H9 (cell line): Measurements from ENCODE around the gene SMAD3. TPM values are rescaled to one million over a fixed set of nuclear protein-coding genes. Genes with fewer than 3 reads are reported as not detected.
A peak's percentile ranks its signal among the peaks of the same experiment; 100 is the strongest.

Experiments
- DNase-seq: peaks from one replicate; pipeline ENCODE4 v3.0.0-alpha.2; 2017
- H2AFZ ChIP-seq: one replicate; pipeline ENCODE4 v1.6.1; 2013; ENCODE audit warnings: mild to moderate bottlenecking, low read length, control low read depth, moderate library complexity
- H2AK5ac ChIP-seq: 2 replicates; pipeline ENCODE4 v1.6.1; 2013; ENCODE audit warnings: low read length, control low read depth, mixed read lengths; ENCODE audit not compliant: insufficient read length
- H2BK120ac ChIP-seq: one replicate; pipeline ENCODE4 v1.6.1; 2013; ENCODE audit warnings: low read depth, mild to moderate bottlenecking, low read length, control low read depth, inconsistent platforms; ENCODE audit not compliant: poor library complexity, severe bottlenecking
- H2BK12ac ChIP-seq: 2 replicates; pipeline ENCODE4 v1.6.1; 2013; ENCODE audit warnings: low read length, control low read depth, mixed read lengths, low read depth; ENCODE audit not compliant: insufficient read length
- H2BK15ac ChIP-seq: 2 replicates; pipeline ENCODE4 v1.6.1; 2013; ENCODE audit warnings: low read depth, low read length, control low read depth
- H2BK20ac ChIP-seq: one replicate; pipeline ENCODE4 v1.6.1; 2013; ENCODE audit warnings: low read depth, mild to moderate bottlenecking, low read length, control low read depth, inconsistent platforms; ENCODE audit not compliant: poor library complexity, severe bottlenecking
- H2BK5ac ChIP-seq: 2 replicates; pipeline ENCODE4 v1.6.1; 2013; ENCODE audit warnings: low read length, control low read depth, mixed read lengths; ENCODE audit not compliant: insufficient read length
- H3K14ac ChIP-seq: 2 replicates; pipeline ENCODE4 v1.6.1; 2013; ENCODE audit warnings: low read length, control low read depth; ENCODE audit not compliant: insufficient read depth
- H3K18ac ChIP-seq: 2 replicates; pipeline ENCODE4 v1.6.1; 2013; ENCODE audit warnings: low read depth, mild to moderate bottlenecking, mixed read lengths, low read length, control low read depth; ENCODE audit not compliant: insufficient read length
- H3K23ac ChIP-seq: 2 replicates; pipeline ENCODE4 v1.6.1; 2013; ENCODE audit warnings: low read length, control low read depth, mixed read lengths, low read depth; ENCODE audit not compliant: insufficient read length
- H3K23me2 ChIP-seq: 2 replicates; pipeline ENCODE4 v1.6.1; 2013; ENCODE audit warnings: low read depth, mild to moderate bottlenecking, mixed read lengths, low read length, control low read depth; ENCODE audit not compliant: insufficient read length, poor library complexity, severe bottlenecking
- H3K27ac ChIP-seq: 2 replicates; pipeline ENCODE4 v1.5.1; 2013; ENCODE audit warnings: low read length, control low read depth, mixed read lengths, low read depth; ENCODE audit not compliant: insufficient read length
- H3K27me3 ChIP-seq: 2 replicates; pipeline ENCODE4 v1.6.1; 2013; ENCODE audit warnings: low read length, control low read depth, inconsistent platforms; ENCODE audit not compliant: insufficient read depth
- H3K4ac ChIP-seq: 2 replicates; pipeline ENCODE4 v1.6.1; 2013; ENCODE audit warnings: low read depth, mild to moderate bottlenecking, control low read depth, inconsistent platforms, low read length, moderate library complexity
- H3K4me1 ChIP-seq: 2 replicates; pipeline ENCODE4 v1.6.1; 2013; ENCODE audit warnings: low read length, control low read depth, inconsistent platforms; ENCODE audit not compliant: insufficient read depth
- H3K4me2 ChIP-seq: 2 replicates; pipeline ENCODE4 v1.6.1; 2013; ENCODE audit warnings: low read length, control low read depth, mixed read lengths; ENCODE audit not compliant: insufficient read length, insufficient read depth
- H3K56ac ChIP-seq: 2 replicates; pipeline ENCODE4 v1.6.1; 2013; ENCODE audit warnings: low read depth, mild to moderate bottlenecking, mixed read lengths, low read length, control low read depth; ENCODE audit not compliant: insufficient read length
- H3K79me1 ChIP-seq: 2 replicates; pipeline ENCODE4 v1.6.1; 2013; ENCODE audit warnings: low read depth, mild to moderate bottlenecking, moderate library complexity, low read length, control low read depth, inconsistent platforms; ENCODE audit not compliant: insufficient read depth, poor library complexity, severe bottlenecking
- H3K79me2 ChIP-seq: 2 replicates; pipeline ENCODE4 v1.6.1; 2013; ENCODE audit warnings: low read length, control low read depth, inconsistent platforms; ENCODE audit not compliant: insufficient read depth
- H3K9ac ChIP-seq: 2 replicates; pipeline ENCODE4 v1.6.1; 2013; ENCODE audit warnings: low read length, control low read depth, mixed read lengths; ENCODE audit not compliant: insufficient read length; ENCODE audit errors: extremely low read depth
- H3K9me3 ChIP-seq: one replicate; pipeline ENCODE4 v1.6.1; 2013; ENCODE audit warnings: low read depth, low read length, inconsistent platforms; ENCODE audit not compliant: control insufficient read depth
- H3T11ph ChIP-seq: one replicate; pipeline ENCODE4 v1.6.1; 2013; ENCODE audit warnings: mild to moderate bottlenecking, low read length, control low read depth, inconsistent platforms
- H4K20me1 ChIP-seq: one replicate; pipeline ENCODE4 v1.6.1; 2013; ENCODE audit not compliant: control insufficient read depth, insufficient read length, insufficient read depth
- H4K5ac ChIP-seq: 2 replicates; pipeline ENCODE4 v1.6.1; 2013; ENCODE audit warnings: low read depth, mild to moderate bottlenecking, mixed read lengths, low read length, control low read depth; ENCODE audit not compliant: insufficient read length
- H4K8ac ChIP-seq: replicated peaks from 2 replicates; pipeline ENCODE4 v1.6.1; 2013; ENCODE audit warnings: low read length, control low read depth, mixed read lengths, low read depth; ENCODE audit not compliant: insufficient read length
- H4K91ac ChIP-seq: 2 replicates; pipeline ENCODE4 v1.6.1; 2013; ENCODE audit warnings: low read depth, mild to moderate bottlenecking, moderate library complexity, mixed read lengths, low read length, control low read depth; ENCODE audit not compliant: insufficient read length
- H3K27ac Mint-ChIP-seq, 3 experiments: 2 replicates in 2 of 3; 3 replicates in 1 of 3; pipeline ENCODE4 v1.8.0; 2020 to 2021; ENCODE audit warnings: mixed read lengths in 3 of 3, mild to moderate bottlenecking in 1 of 3, moderate library complexity in 1 of 3
- H3K27me3 Mint-ChIP-seq: 2 replicates; pipeline ENCODE4 v1.8.0; 2021; ENCODE audit warnings: low read depth, mild to moderate bottlenecking, moderate library complexity, mixed read lengths
- H3K36me3 Mint-ChIP-seq, 3 experiments: 2 replicates in 2 of 3; 3 replicates in 1 of 3; pipeline ENCODE4 v1.8.0; 2020 to 2021; ENCODE audit warnings: low read depth in 3 of 3, mixed read lengths in 3 of 3; ENCODE audit not compliant: insufficient read depth in 1 of 3
- H3K4me1 Mint-ChIP-seq, 2 experiments: 2 replicates each; pipeline ENCODE4 v1.8.0; 2020; ENCODE audit warnings: mixed read lengths in 2 of 2
- H3K4me3 Mint-ChIP-seq, 2 experiments: 2 replicates in 1 of 2; 3 replicates in 1 of 2; pipeline ENCODE4 v1.8.0; 2020 to 2021; ENCODE audit warnings: mild to moderate bottlenecking in 2 of 2, mixed read lengths in 2 of 2, moderate library complexity in 1 of 2
- H3K9me3 Mint-ChIP-seq, 2 experiments: 2 replicates in 1 of 2; 3 replicates in 1 of 2; pipeline ENCODE4 v1.8.0; 2020; ENCODE audit warnings: mild to moderate bottlenecking in 2 of 2, mixed read lengths in 2 of 2, moderate library complexity in 1 of 2
- CTCF ChIP-seq: fragments of 200-600 bp; sonication (generic); conservative IDR thresholded peaks from 3 replicates; pipeline ENCODE4 v1.8.0; 2021; ENCODE audit warnings: antibody characterized with exemption, mild to moderate bottlenecking
- WGBS: extraction: QIAGEN DNeasy Blood & Tissue Kit; methylation state at CpG from one replicate; pipeline ENCODE4 v1.1.7; 2013; ENCODE audit warnings: missing lambda C conversion rate, low lambda C conversion rate, mixed read lengths; ENCODE audit not compliant: insufficient read length; ENCODE audit errors: extremely low coverage; 5-methylcytosine and 5-hydroxymethylcytosine counted together
- total RNA-seq: library from RNA; stranded (reverse); gene quantifications from 2 replicates; pipeline ENCODE4 v1.2.1, GENCODE V29; 2021

SMAD3 gene
- total RNA-seq, 1 experiment from 2014 or later: 26.7 TPM

GRCh38 chr15:67134871-67135492 lies 69.6 kb downstream of the SMAD3 start:
- no peak overlapping the region for H2BK12ac ChIP-seq
- H3K23ac ChIP-seq: no peak overlapping the region
- H3K9ac ChIP-seq: no peak overlapping the region
- no peaks in the 10 kb centered on the region for H3K23me2 ChIP-seq
- no peak overlapping the region for H3T11ph ChIP-seq
- no peaks in the 10 kb centered on the region for H3K27me3 Mint-ChIP-seq
- no peaks in the 10 kb centered on the region for H4K20me1 ChIP-seq
- no peak overlapping the region for H4K5ac ChIP-seq
- H3K4me2 ChIP-seq: no peak overlapping the region
- H2BK20ac ChIP-seq: no peak overlapping the region
- no peak overlapping the region for H3K4me3 Mint-ChIP-seq
- no peak overlapping the region for H3K27ac ChIP-seq
- no peak overlapping the region for H2AFZ ChIP-seq
- no peak overlapping the region for H4K8ac ChIP-seq
- no peaks in the 10 kb centered on the region for H3K79me1 ChIP-seq
- H3K4me1 Mint-ChIP-seq: peaks cover 62 to 70% of the 10 kb centered on the region in 2 experiments
- H3K9me3 ChIP-seq: no peaks in the 10 kb centered on the region
- no peak overlapping the region for H2AK5ac ChIP-seq
- H4K91ac ChIP-seq: no peak overlapping the region
- no peaks in the 10 kb centered on the region for H3K79me2 ChIP-seq
- no peak overlapping the region for H2BK15ac ChIP-seq
- H3K56ac ChIP-seq: no peak overlapping the region
- H3K14ac ChIP-seq: 0 out of 2 replicates have a peak overlapping the region, but pooled peaks have one; percentile 32
- H3K4ac ChIP-seq: no peak overlapping the region
- H3K9me3 Mint-ChIP-seq: no peaks in the 10 kb centered on the region
- no CpG with 5 or more reads among the region's 4 CpGs for WGBS
- H2BK120ac ChIP-seq: no peak overlapping the region
- H3K18ac ChIP-seq: no peak overlapping the region
- H3K27ac Mint-ChIP-seq: peak overlapping the region; percentile 71 to 89 (median 75); a peak in 5 of 7 replicates
- H3K4me1 ChIP-seq: peaks cover 9% of the 10 kb centered on the region; the same call in 1 of the 2 replicates
- no peaks in the 10 kb centered on the region for H3K27me3 ChIP-seq
- no peak for TF ChIP-seq CTCF
- DNase-seq: no peak
- no peaks in the 10 kb centered on the region for H3K36me3 Mint-ChIP-seq
- no peak overlapping the region for H2BK5ac ChIP-seq
